ENCODE results near the gene PIGZ. TPM values are rescaled to one million over a fixed set of nuclear protein-coding genes. Genes with fewer than 3 reads are reported as not detected.

Gene PIGZ
- total and polyA plus RNA-seq, 9 of the 15 experiments (the other 6 are each of a cell fraction or from before 2014, with no cell fraction given), result 0.15 to 1.8 (median 0.76) TPM

GRCh38 chr3:196916221-196916620 is 52.4 kb downstream of the PIGZ start:
- no peak for DNase-seq (ENCODE audit: extremely low read depth in 1 of 4, low spot score in 3 of 4)
- no peak overlapping the region for H3K4me3 ChIP-seq
- no peaks in the 10 kb centered on the region for H3K27me3 ChIP-seq (ENCODE audit: control insufficient read depth in 2 of 2, insufficient read depth in 2 of 2, low read length in 2 of 2)
- no peaks in the 10 kb centered on the region for H3K9me1 ChIP-seq (ENCODE audit: control insufficient read depth, insufficient read depth, low read length)
- no peak for ATAC-seq
- in situ Hi-C loops (cut with MboI) (no loop called here), intact Hi-C loops (cut with micrococcal nuclease) (no loop called here)
- no peaks in the 10 kb centered on the region for H3K4me1 ChIP-seq (replicated peaks in 1 of 2; ENCODE audit: control insufficient read depth in 2 of 2, insufficient read depth in 2 of 2, low read length in 2 of 2)
- H3K79me2 ChIP-seq (ENCODE audit: control insufficient read depth, insufficient read depth, low read length), result no peaks in the 10 kb centered on the region
- 100% methylated on average over 1 of the region's 1 CpG for WGBS (ENCODE audit: insufficient coverage, low coverage, missing lambda C conversion rate)
- TF ChIP-seq ZNF239 (CRISPR knock-in tag; IDR thresholded peaks at IDR 0.05) (no peak), RAD51 (IDR thresholded peaks at IDR 0.05; ENCODE audit: borderline replicate concordance, low read depth) (no peak), CBX8 (IDR thresholded peaks at IDR 0.05; ENCODE audit: borderline replicate concordance, extremely low read depth, low read depth, low read length, poor library complexity, severe bottlenecking) (no peak)
- H3K27ac ChIP-seq (ENCODE audit: extremely low read depth, low read depth, low read length), result no peak overlapping the region
- no peak overlapping the region for H3K9ac ChIP-seq (ENCODE audit: insufficient read depth in 1 of 2, low read depth in 2 of 2, low read length in 2 of 2)
- no peaks in the 10 kb centered on the region for H4K20me1 ChIP-seq (replicated peaks; ENCODE audit: control insufficient read depth, insufficient read depth, low read length)
- H3K4me2 ChIP-seq (ENCODE audit: insufficient read depth, low read length), result no peak overlapping the region
- ChIA-PET CTCF (ENCODE audit: low intra/inter-chr PET ratio) (no interaction called here), POLR2A (no interaction called here)
- H3K36me3 ChIP-seq (ENCODE audit: control insufficient read depth, insufficient read depth, low read length), result peaks cover 36% of the 10 kb centered on the region
- H3K9me3 ChIP-seq (replicated peaks; ENCODE audit: control insufficient read depth, insufficient read depth, low read depth, low read length), result no peaks in the 10 kb centered on the region; the same call in 1 of the 2 replicates
- BruUV-seq (replicated peaks), result no TSS peak
- no peak overlapping the region for H2AFZ ChIP-seq (ENCODE audit: low read depth, low read length)
- no peak for FAIRE-seq

GRCh38 chr3:196915375-196915774 is 53.3 kb downstream of the PIGZ start:
- in situ Hi-C loops (cut with MboI) (no loop called here), intact Hi-C loops (cut with micrococcal nuclease) (no loop called here)
- H3K4me1 ChIP-seq (replicated peaks in 1 of 2; ENCODE audit: control insufficient read depth in 2 of 2, insufficient read depth in 2 of 2, low read length in 2 of 2), result no peaks in the 10 kb centered on the region
- 96% methylated on average over 3 of the region's 3 CpGs for WGBS (ENCODE audit: insufficient coverage, low coverage, missing lambda C conversion rate)
- H3K36me3 ChIP-seq (ENCODE audit: control insufficient read depth, insufficient read depth, low read length), result peaks cover 28% of the 10 kb centered on the region
- FAIRE-seq (no peak), DNase-seq (ENCODE audit: extremely low read depth in 1 of 4, low spot score in 3 of 4) (no peak), ATAC-seq (no peak)
- POLR2A ChIA-PET, result interaction anchor here (1.0 kb wide), 1 partner anchor 48 kb away, joined by 6 read pairs; the partner anchor contains the start of gene SENP5
- H3K27ac ChIP-seq (ENCODE audit: extremely low read depth, low read depth, low read length), result no peak overlapping the region
- no peak overlapping the region for H3K4me3 ChIP-seq
- no TSS peak for BruUV-seq (replicated peaks)
- no peaks in the 10 kb centered on the region for H3K79me2 ChIP-seq (ENCODE audit: control insufficient read depth, insufficient read depth, low read length)
- H3K9me1 ChIP-seq (ENCODE audit: control insufficient read depth, insufficient read depth, low read length), result no peaks in the 10 kb centered on the region
- no peak overlapping the region for H3K9ac ChIP-seq (ENCODE audit: insufficient read depth in 1 of 2, low read depth in 2 of 2, low read length in 2 of 2)
- H3K4me2 ChIP-seq (ENCODE audit: insufficient read depth, low read length), result no peak overlapping the region
- no peak overlapping the region for H2AFZ ChIP-seq (ENCODE audit: low read depth, low read length)
- CTCF ChIA-PET (ENCODE audit: low intra/inter-chr PET ratio), result no interaction called here
- H3K27me3 ChIP-seq (ENCODE audit: control insufficient read depth in 2 of 2, insufficient read depth in 2 of 2, low read length in 2 of 2), result no peaks in the 10 kb centered on the region
- H4K20me1 ChIP-seq (replicated peaks; ENCODE audit: control insufficient read depth, insufficient read depth, low read length), result no peaks in the 10 kb centered on the region
- no peaks in the 10 kb centered on the region; the same call in 1 of the 2 replicates for H3K9me3 ChIP-seq (replicated peaks; ENCODE audit: control insufficient read depth, insufficient read depth, low read depth, low read length)
- TF ChIP-seq ATF4 (CRISPR knock-in tag; IDR thresholded peaks at IDR 0.05) (no peak), E2F6 (IDR thresholded peaks at IDR 0.05; ENCODE audit: borderline replicate concordance in 1 of 2, extremely low read depth in 1 of 2, insufficient read depth in 1 of 2, insufficient read length in 1 of 2, low read depth in 1 of 2, low read length in 1 of 2, poor library complexity in 1 of 2, severe bottlenecking in 1 of 2) (no peak), WHSC1 (IDR thresholded peaks at IDR 0.05; ENCODE audit: low read length) (no peak), NR4A1 (CRISPR knock-in tag; IDR thresholded peaks at IDR 0.05) (no peak), NR4A1 (tag; IDR thresholded peaks at IDR 0.05) (no peak), BRF2 (IDR thresholded peaks at IDR 0.05; ENCODE audit: borderline replicate concordance, insufficient read depth, insufficient read length) (no peak), RFX5 (IDR thresholded peaks at IDR 0.05; ENCODE audit: low read depth, low read length) (no peak), ELK3 (CRISPR knock-in tag; IDR thresholded peaks at IDR 0.05) (no peak)
